HG03575 (cell line): Measurements from ENCODE around the gene CFAP92.

ENCODE experiments used
- ATAC-seq: cut with Tn5 transposase; IDR thresholded peaks from one replicate; pipeline ENCODE4 v1.9.1; 2021; ENCODE audit not compliant: unreplicated experiment, insufficient number of reproducible peaks, low FRiP score; ENCODE audit errors: extremely low read depth

CFAP92 gene

DNA sequence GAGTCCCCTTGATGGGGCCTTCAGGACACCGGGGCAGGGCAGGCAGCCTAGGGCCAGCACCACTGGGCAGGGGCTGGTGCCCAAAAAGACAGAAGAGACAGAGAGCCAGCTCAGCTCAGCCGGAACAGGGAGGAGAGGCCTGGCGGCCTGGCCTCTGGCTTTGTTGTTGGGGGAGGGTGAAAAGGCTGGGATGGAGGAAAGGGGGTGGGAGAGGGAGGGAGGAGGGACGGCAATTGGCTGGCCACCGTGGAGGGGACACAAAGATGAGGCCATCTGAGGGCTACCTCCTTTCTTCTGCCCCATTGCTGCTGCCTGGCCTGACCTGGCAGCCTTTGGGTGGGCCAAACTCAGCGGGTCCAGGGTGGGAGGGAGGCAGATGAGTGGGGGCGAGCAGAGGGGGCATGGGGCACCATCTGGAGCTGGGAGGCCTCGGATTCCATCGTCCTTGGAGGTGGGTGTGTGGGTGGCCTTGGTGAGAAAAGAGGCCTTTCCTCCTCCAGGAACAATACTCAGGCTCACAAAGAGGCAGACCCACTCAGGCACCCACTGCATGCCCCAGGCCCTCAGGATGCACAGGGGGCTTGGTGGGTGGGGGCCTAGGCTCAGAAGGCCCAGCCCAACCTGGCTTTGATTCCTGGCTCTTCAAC lies 16.6 kb upstream of the CFAP92 start:
- no peak for ATAC-seq

DNA sequence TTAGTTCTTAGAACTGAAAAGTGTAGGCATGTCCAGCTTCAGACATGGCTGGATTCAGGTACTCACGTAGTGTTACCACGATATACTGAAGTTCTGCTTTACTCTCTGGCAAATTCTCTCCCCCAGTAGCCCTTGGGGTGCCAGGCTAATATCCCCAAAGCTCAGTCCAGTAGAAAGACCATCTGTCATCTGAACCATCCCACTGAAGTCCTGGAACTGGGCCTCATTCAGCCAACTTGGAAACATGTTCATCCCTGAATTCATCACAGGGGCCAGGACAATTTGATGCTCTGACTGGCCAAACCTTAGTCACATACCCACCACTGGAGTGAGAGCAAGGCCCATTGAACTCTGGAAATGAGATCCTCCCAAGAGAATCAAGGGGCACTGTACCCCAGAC lies 15.4 kb upstream of the CFAP92 start:
- ATAC-seq = no peak

DNA sequence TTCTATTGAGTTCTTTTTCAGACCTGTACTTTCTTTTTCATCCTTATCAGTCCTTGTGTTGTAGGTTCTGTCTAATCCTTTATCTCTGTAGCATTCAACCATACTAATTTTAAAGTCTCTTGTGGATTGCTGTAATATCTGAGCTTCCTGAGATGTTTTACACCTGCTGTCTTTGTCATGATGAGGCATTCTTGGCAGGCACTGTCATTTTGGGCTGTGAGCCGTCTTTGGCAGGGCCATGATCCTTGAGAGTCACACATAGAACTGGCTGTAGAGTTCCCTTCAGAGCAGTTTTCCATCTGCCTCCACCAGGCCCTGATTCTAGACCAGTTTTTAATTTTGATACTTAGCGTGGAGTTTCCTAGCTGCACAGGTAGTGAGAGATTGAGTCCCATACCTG lies 13.9 kb upstream of the CFAP92 start:
- ATAC-seq = no peak

DNA sequence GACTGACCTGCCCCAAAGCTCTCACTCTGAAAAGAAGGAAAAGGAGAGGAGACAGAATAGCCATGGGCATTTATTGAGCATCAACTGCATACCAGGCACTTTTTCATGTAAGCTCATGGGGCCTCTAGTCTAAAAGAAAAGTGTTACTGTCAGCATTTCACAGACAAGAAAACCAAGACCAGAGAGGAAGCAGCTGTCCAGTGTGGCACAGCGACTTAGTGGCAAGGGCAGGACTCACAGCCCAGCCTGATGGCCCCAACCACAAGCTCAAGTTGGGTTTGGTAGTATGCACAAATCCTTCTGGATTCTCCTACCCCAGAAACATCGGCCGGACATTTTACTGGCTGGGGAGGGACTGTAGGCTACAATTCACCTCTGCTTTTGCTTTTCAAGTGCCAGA lies 13.0 kb upstream of the CFAP92 start:
- no peak for ATAC-seq

DNA sequence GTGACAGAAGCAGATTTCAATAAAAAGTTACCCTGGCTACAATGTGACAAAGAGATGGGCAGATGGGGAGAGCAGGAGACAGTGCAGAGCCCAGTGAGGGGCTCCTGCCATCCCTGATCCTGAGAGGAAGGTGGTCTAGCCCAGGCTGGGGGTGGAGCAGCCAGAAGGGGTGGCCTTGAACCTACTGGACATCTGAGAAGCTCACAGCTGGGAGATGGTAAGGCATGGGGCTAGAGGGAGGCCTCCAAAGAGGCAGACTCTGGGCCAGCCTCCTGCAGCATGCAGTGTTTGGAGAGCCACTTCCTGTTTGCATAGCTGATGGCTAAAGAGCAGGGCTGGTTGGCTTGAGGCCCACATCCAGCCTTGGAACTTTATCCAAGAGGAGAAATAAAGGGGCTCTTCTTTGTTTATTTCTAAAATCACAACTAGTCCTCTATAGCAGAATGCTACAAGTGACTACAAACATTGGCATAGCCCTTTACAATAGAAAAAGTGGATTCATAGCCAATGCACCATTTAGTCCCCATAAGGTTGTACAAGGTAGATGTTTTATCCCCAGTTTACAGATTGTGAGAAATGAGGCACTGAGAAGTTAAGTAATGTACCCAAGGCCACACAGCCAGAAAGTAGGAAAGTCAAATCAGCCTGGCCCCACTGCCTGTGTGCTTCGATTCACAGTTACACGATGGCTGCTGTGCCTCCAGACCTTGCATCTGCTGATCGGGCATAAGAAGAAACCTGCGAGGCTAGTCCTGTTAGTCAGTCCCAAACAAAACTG lies 11.8 kb upstream of the CFAP92 start:
- no peak for ATAC-seq

DNA sequence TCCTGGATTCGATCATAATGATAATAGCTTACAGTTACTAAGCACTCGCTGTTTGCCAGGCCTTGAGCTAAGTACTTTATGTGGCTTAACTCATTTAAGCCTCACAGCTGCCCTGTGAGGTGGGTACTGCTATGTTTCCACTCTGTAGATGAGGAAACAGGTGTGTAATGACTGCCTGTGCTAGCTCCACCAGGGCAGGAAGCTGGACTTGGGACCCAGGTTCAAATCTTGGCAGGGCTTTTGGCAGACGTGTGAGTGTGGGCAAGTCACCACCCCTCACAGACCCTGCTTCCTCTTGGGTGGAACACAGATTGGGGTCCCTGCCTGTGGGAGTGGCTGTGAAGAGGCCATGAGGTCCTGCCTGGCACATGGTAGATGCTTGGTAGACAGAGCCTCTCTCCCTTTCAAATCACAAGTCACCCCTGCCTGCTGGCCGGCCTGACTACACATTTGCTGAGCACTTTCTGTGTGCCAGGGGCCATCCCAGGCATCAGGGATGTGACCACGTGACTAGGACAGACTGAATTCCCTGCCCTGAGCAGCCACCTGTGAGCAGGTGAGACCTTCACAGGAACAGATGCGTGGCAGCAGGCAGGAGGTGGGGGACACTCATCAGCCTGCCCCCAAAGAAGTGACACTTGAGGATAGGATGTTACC lies 10.9 kb upstream of the CFAP92 start:
- no peak for ATAC-seq

DNA sequence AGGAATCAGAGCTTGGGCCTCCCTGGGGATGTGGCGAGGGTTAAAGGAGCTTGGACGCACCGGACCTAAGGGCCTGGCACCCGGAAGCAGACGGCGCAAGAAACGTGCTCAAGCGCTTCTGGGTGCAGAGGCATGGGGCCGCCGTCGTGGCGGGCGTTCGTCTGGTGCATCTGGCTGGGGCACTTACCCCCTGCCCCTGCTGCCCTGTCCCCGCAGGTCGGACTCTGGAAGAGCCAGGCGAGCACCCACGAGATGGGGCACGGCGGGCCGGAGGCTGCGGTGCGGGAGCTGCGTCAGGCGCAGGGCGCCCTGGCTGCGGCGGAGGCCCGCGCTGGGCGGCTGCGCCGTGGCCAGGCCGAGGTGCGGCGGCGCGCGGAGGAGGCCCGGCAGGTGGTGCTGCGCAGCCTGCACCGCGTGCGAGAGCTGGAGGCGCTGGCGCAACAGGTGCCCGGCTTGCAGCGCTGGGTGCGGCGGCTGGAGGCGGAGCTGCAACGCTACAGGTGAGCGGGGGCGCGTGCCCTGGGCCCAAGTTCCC lies 9.8 kb upstream of the CFAP92 start:
- no peak for ATAC-seq

DNA sequence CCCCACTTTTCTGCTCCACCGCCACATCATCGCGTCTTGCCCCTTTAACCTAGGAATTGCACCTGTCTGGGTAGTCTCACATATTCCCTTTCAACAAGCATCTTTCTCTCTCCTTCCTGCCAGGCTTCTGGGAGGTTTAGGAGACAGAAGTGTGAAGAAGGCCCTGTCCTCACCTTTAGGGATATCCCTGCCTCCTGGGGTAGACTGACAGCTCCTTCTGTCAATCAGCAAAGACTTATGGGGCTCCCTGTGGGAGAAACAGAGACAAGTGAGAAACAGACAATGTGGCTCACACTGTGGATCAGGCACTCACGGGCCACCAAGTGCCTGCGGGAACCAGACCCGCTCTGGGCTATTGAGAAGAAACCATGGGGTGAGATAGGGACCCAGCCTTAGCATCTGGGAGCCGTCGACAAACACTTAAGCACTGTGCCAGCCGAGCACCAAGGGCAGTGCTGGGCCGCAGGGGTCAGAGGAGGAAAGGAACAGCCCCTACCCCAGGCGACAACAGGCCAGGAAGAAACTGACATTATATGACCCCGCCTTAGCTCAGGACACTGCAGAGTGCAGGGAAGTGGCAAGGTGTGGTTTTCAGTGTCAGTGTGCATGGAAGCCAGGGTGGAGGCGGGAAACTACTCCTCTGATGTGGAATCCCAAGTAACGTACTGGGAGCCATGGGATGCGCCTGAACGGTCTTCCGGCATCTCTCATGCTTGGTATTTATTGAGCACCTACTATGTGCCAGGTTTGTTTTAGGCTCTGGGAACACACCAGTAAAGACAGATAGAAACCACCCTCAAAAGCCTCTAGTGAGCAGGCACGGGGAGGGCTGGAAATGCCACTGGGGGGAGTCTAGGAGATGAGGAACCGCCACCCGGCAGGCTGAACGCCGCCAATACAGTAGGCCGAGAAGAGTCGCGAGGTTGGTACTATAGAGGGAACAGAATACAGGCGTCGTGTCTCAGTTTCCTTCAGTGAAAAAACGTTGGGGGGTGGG lies 9.0 kb upstream of the CFAP92 start:
- no peak for ATAC-seq

DNA sequence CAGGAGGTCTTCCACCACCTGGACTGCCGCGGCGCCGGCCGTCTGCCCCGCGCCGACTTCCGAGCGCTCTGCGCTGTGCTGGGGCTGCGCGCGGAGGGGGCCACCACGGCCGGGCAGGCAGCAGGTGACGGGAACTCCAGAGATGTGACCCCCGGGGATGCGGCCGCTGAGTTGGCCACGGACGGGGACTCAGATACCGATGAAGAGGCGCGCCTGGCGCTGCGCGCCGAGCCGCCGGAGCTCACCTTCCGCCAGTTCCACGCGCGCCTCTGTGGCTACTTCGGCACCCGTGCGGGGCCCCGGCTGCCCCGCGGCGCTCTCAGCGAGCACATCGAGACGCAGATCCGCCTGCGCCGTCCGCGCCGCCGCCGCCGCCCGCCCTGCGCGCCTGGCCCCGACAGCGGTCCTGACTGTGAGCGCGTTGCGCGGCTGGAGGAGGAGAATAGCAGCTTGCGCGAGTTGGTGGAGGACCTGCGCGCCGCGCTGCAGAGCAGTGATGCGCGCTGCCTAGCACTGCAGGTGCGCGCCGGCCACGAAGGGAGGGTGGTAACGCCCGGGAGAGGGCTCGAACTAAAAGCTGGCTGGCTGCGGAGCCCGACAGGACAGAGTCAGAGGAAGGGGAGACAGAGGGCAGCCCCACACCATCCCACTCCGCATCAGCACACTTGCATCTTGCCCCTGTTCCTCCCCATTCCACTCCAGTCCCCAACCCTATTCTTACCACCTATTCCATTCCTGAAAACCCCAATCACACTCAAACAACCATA lies 8.1 kb upstream of the CFAP92 start:
- ATAC-seq = no peak

DNA sequence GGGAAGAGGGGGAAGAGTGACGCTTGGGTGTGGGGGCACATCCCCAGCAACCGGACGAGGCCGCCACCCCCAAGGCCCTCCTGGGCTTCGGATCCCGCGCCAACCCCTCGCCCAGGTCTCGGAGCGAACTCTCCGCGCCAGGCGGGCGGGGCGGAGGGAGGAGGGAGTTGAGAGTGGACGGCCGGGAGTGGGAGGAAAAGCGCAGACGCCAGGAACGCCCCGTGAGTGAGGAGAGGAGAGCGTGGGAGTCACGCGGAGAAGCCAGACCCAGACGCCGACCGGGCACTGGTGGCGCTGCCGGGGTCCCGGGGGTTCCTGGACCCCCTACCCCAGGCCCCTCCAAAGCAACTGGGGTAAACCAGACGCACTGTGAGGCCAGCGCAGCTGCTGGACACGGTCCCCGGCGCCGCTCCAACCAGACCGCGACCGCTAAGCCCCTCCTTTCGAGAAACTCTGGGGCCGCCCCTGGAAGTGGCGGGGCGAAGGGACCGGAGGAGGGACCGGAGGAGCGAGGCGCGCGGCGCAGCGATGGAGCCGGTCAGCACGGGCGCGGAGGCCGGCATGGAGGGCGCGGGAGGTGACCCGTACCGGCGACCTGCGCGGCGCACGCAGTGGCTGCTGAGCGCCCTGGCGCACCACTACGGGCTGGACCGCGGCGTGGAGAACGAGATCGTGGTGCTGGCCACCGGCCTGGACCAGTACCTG lies 7.4 kb upstream of the CFAP92 start, which contains the start of gene EFCC1:
Gene EFCC1, plus strand, starts transcription at position 204 of the 705 bp plus-strand sequence. Its CDS starts 325 bp downstream, at position 529.
- no peak for ATAC-seq

DNA sequence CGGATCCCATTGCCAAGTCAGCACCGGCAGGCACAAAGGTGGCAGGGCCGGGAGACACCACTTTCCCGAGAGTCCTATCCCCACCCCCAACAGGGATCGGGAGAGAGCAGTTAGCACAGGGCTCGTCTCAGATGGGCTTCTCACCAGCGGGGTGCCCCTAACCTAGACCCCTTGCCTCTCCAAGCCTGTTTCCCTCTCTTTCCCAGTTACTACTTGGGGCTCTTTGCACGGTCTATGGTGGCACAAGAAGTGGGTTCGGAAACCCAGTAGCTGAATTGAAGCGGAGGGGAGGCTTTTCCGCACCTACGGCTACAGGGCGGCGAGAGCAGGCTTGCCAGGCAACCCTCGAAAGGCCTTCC lies 6.8 kb upstream of the CFAP92 start:
- ATAC-seq = no peak

DNA sequence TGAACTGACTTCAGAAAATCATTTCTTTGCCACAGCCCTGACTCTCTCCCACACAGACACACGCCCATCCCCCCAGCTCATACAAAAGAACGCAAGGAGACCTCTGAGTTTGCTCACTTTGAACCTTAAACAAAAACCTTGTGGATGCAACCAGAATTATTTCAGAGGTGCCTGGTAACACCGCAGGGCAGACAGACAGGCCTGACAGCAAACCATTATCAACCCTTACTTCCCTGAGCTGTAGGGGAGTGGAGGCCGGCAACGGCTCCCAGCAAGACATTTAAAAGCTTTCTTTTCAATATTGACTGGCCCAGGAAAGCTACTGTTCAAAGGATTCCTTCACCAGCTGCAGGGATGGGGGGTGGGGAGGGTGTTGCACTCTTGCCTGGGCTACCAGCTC lies 5.2 kb upstream of the CFAP92 start:
- no peak for ATAC-seq

DNA sequence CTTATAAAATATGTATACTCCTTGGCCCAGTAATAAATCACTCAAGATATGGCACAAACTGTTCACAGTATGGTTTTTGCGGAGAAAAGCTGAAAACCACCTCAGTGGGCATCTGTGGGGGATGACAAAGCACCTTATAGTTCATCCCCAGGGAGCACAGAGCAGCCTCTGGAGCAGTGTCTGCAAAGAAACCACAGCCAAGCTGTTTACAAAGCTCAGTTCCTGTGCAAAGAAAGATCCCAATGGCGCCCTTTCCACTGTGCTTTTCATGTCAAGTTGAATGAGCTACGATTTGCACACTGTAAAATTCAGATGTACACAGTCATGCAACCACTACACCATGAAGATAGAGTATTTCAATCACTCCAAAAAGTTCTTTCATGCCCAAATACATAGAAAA lies 4.7 kb upstream of the CFAP92 start:
- no peak for ATAC-seq

DNA sequence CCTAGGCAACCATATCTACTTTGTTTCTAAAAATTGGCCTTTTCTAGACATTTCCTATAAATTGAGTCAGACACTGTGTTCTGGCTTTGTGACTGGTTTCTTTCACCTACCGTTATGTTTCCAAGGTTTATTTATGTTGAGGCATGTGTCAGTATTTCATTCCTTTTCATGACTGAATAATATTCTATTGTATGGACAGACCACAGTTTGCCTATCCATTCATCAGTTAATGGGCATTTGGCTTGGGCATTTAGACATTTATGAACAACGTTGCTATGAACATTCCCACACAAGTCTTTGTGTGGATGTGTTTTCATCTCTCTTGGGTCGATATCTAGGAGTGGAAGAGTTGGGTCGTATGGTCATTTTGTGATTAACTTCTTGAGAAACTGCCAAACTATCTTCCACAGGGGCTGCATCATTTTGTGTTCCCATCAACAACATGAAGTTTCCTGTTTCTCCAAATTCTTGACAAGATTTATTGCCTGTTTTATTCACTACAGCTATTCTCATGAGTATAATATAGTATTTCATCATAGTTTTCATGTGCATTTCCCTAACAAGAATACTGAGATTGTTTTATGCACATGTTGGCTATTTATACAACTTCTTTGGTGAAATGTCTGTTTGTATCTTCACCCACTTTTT lies 3.7 kb upstream of the CFAP92 start:
- ATAC-seq = no peak

DNA sequence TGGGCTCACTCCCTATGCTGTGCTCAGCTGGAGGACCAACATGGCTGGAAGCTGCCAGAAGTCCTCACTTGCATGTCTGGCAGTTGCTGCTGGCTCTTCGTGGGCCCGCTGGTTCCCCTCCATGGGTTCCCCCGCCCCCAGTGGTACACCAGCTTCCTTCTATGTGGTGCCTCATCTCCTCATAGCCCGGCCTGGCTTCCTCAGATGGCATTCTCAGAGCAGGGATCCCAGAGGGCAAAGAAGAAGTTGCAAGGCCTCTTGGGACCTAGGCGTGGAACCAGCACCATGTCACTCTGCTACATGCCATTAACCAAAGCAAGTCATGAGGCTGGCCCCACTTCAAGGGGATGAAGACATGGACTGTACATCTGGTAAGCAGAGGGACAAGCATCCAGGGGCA lies 2.9 kb upstream of the CFAP92 start:
- no peak for ATAC-seq

DNA sequence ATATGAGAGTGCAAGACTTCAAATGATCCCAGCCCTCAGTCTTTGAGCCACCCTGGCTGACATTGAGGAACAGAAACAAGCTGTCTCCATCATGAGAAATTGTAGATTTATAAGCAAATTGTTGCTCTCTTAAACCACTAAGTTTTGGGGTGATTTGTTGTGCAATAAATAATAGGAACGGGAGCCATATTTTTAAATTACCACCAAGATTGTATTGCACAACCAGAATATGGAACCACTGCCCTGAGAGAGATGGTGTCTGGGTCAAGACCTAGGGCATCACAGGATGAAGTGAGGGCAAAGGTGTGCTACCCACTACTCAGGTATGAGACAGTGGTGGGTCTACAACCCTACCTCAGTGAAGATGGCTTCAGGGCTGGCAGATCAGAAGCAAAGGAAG lies 2.3 kb upstream of the CFAP92 start:
- ATAC-seq = no peak

DNA sequence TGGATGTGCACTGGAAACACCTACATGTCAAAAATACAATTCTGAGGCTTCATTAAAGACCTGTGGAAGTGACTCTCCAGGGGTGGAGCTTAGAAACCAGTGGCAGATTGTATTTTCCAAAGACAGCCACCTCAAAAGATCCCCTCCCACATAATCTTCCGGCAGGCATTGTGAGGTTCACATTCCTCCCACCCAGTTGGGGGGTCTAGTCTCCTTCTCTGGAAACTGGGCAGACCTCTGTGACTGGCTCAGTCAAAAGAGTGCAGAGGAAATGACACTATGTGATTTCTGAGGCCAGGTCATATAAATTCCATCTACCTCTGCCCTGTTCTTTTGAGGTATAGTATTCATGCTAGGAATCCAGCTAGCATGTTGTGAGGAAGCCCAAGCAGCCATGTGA lies 1.9 kb upstream of the CFAP92 start:
- no peak for ATAC-seq
